NB4 (cell line): ENCODE measurements around the gene IMMP2L.

Experiments used
- MYC ChIP-seq: IDR thresholded peaks from 2 replicates; pipeline ENCODE4 v1.6.1; 2011; ENCODE audit warnings: low read depth, low read length
- POLR2A ChIP-seq: IDR thresholded peaks from 2 replicates; pipeline ENCODE4 v1.6.1; 2011; ENCODE audit warnings: mild to moderate bottlenecking; ENCODE audit not compliant: insufficient read length; ENCODE audit errors: extremely low read depth
- TF ChIP-seq, protein P1 (sequence below): IDR thresholded peaks from one replicate; pipeline ENCODE4 v1.5.1; 2012; ENCODE audit warnings: low read depth, low read length

DNA sequence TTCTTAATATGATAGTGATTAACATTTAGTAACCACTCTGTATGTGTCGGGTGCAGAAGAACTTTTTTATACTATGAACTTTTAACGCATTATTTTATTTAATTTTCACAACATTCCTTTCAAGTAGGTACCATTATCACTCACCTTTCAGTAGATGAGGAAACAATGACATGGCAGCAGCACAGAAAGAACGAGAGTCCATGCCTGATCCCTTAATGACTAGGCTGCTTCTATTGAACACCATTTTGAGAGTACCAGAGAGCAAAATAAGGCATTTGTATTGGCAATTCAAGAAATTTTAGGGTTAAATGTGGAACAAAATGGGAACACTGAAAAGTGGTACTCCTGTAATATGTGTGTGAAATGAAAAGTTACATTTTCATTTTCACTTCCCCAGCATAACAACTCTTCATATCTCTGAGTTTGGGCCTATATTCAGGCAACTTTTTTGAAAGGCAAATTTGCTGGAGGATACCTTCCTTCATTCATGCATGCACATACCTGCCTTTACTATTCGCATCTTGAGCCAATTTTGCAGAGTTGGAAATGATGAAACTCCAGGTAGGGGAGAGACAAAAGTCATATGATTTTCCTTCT, 458.5 kb downstream of the IMMP2L start:
- TF ChIP-seq, protein P1, sequence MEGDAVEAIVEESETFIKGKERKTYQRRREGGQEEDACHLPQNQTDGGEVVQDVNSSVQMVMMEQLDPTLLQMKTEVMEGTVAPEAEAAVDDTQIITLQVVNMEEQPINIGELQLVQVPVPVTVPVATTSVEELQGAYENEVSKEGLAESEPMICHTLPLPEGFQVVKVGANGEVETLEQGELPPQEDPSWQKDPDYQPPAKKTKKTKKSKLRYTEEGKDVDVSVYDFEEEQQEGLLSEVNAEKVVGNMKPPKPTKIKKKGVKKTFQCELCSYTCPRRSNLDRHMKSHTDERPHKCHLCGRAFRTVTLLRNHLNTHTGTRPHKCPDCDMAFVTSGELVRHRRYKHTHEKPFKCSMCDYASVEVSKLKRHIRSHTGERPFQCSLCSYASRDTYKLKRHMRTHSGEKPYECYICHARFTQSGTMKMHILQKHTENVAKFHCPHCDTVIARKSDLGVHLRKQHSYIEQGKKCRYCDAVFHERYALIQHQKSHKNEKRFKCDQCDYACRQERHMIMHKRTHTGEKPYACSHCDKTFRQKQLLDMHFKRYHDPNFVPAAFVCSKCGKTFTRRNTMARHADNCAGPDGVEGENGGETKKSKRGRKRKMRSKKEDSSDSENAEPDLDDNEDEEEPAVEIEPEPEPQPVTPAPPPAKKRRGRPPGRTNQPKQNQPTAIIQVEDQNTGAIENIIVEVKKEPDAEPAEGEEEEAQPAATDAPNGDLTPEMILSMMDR, result no peak
- no peak for TF ChIP-seq POLR2A
- no peak for TF ChIP-seq MYC
